Small intestine (tissue), 7 donors: ENCODE measurements around the gene DNAH6. TPM values are rescaled to one million over a fixed set of nuclear protein-coding genes. Genes with fewer than 3 reads are reported as not detected.

Experiments
- DNase-seq, 2 donors: peaks; one replicate each; pipeline versions ENCODE4 v3.0.0 to v3.0.0-alpha.2; 2013
- FAIRE-seq: peaks from 2 replicates; lab custom pipeline; 2012; peaks lifted over from hg19 to GRCh38; lab: Jason Lieb, UNC
- H3K27ac ChIP-seq, 3 donors: one replicate each; pipeline ENCODE4 v1.5.1; 2013; ENCODE audit warnings: low read length in 2 of 3, mild to moderate bottlenecking in 2 of 3, control low read depth in 1 of 3, inconsistent platforms in 1 of 3, low read depth in 1 of 3, moderate library complexity in 1 of 3
- H3K27me3 ChIP-seq, 3 donors: one replicate each; pipeline ENCODE4 v1.6.1; 2013; ENCODE audit warnings: low read length in 3 of 3, inconsistent platforms in 1 of 3; ENCODE audit not compliant: control insufficient read depth in 3 of 3, insufficient read depth in 3 of 3
- H3K36me3 ChIP-seq, 3 donors: one replicate each; pipeline ENCODE4 v1.6.1; 2013; ENCODE audit warnings: low read length in 3 of 3, inconsistent platforms in 1 of 3, low read depth in 1 of 3, mild to moderate bottlenecking in 1 of 3, moderate library complexity in 1 of 3; ENCODE audit not compliant: control insufficient read depth in 3 of 3, insufficient read depth in 2 of 3
- H3K4me1 ChIP-seq, 3 donors: one replicate each; pipeline ENCODE4 v1.6.1; 2013; ENCODE audit warnings: low read length in 2 of 3, inconsistent platforms in 1 of 3, low read depth in 1 of 3, mild to moderate bottlenecking in 1 of 3, moderate library complexity in 1 of 3; ENCODE audit not compliant: control insufficient read depth in 3 of 3, insufficient read depth in 2 of 3
- H3K4me3 ChIP-seq, 3 donors: one replicate each; pipeline ENCODE4 v1.5.1; 2013; ENCODE audit warnings: low read length in 3 of 3, control low read depth in 1 of 3, inconsistent platforms in 1 of 3, low read depth in 1 of 3, mild to moderate bottlenecking in 1 of 3, moderate library complexity in 1 of 3
- H3K9me3 ChIP-seq, 2 donors: one replicate each; pipeline ENCODE4 v1.6.1; 2013; ENCODE audit warnings: low read depth in 1 of 2, low read length in 1 of 2; ENCODE audit not compliant: control insufficient read depth in 2 of 2, insufficient read depth in 1 of 2
- WGBS, 3 donors: extraction: QIAGEN DNeasy Blood & Tissue Kit; methylation state at CpG; one replicate each; pipeline ENCODE4 v1.1.7; 2013; 5-methylcytosine and 5-hydroxymethylcytosine counted together
- polyA plus RNA-seq, 4 donors: library from polyadenylated mRNA; stranded (reverse) in 3 of 4; unstranded in 1 of 4; fragments of 200-250 nt in 3 of 4; fragments of 120-200 nt in 1 of 4; gene quantifications; one replicate each; pipeline versions ENCODE4 v1.2.1 to v1.2.3, GENCODE V29; 2013
- donor health status: healthy with polysubstance abuse.
- donor health status: control.
- donor health status: control.
- donor health status: Bipolar disorder and iron deficiency.
- donor health status: healthy.

Gene DNAH6
- polyA plus RNA-seq, 4 donors: 0.22 to 1.4 (median 0.24) TPM; not detected in 1

- no peaks in the 10 kb centered on the region for H3K9me3 ChIP-seq
- no peak overlapping the region for H3K27ac ChIP-seq
- no peaks in the 10 kb centered on the region for H3K4me1 ChIP-seq
- FAIRE-seq: no peak
- DNase-seq: no peak
- 85 to 88% (median 88%) methylated on average over 2 of the region's 2 CpGs for WGBS, 3 donors
- H3K36me3 ChIP-seq: peaks cover 0 to 17% (median 0%) of the 10 kb centered on the region in 3 donors
- no peaks in the 10 kb centered on the region for H3K27me3 ChIP-seq
- no peak overlapping the region for H3K4me3 ChIP-seq
These were observed 311.8 kb downstream of the DNAH6 start for GRCh38 chr2:84827978-84828575.

GRCh38 chr2:84829693-84830092, 313.4 kb downstream of the DNAH6 start:
- DNase-seq (no peak), FAIRE-seq (no peak)
- H3K4me1 ChIP-seq: no peaks in the 10 kb centered on the region
- H3K4me3 ChIP-seq: no peak overlapping the region
- no peaks in the 10 kb centered on the region for H3K27me3 ChIP-seq
- peaks cover 0 to 15% (median 0%) of the 10 kb centered on the region in 3 donors for H3K36me3 ChIP-seq
- peak overlapping the region in 1 of 3 donors; percentile 4 for H3K27ac ChIP-seq
- WGBS, 3 donors: 86 to 97% (median 86%) methylated on average over 2 of the region's 2 CpGs
- no peaks in the 10 kb centered on the region for H3K9me3 ChIP-seq

GRCh38 chr2:84830095-84830494, 313.8 kb downstream of the DNAH6 start:
- no peak overlapping the region for H3K4me3 ChIP-seq
- H3K27me3 ChIP-seq: no peaks in the 10 kb centered on the region
- H3K36me3 ChIP-seq: peaks cover 0 to 15% (median 0%) of the 10 kb centered on the region in 3 donors
- 64 to 89% (median 88%) methylated on average over 11 of the region's 11 CpGs for WGBS, 3 donors
- no peaks in the 10 kb centered on the region for H3K9me3 ChIP-seq
- peak overlapping the region in 1 of 3 donors; percentile 4 for H3K27ac ChIP-seq
- no peaks in the 10 kb centered on the region for H3K4me1 ChIP-seq
- no peak for FAIRE-seq
- DNase-seq: no peak

GRCh38 chr2:84830758-84831500, 314.6 kb downstream of the DNAH6 start:
- Histone ChIP-seq H3K27me3 (no peaks in the 10 kb centered on the region), H3K9me3 (peaks cover 0 to 6% of the 10 kb centered on the region in 2 donors), H3K27ac (no peak overlapping the region), H3K36me3 (peaks cover 0 to 18% (median 0%) of the 10 kb centered on the region in 3 donors), H3K4me3 (no peak overlapping the region), H3K4me1 (no peaks in the 10 kb centered on the region)
- DNase-seq: no peak
- no peak for FAIRE-seq
- WGBS, 3 donors: 86 to 91% (median 87%) methylated on average over 10 of the region's 10 CpGs

- H3K9me3 ChIP-seq: peaks cover 0 to 14% of the 10 kb centered on the region in 2 donors
- no peaks in the 10 kb centered on the region for H3K4me1 ChIP-seq
- 60 to 76% (median 61%) methylated on average over 5 of the region's 5 CpGs for WGBS, 3 donors
- H3K4me3 ChIP-seq: no peak overlapping the region
- H3K27ac ChIP-seq: peak overlapping the region in 1 of 3 donors; percentile 43
- H3K36me3 ChIP-seq: peaks cover 0 to 16% (median 0%) of the 10 kb centered on the region in 3 donors
- DNase-seq: peak in 1 of 2 donors; percentile 8
- H3K27me3 ChIP-seq: no peaks in the 10 kb centered on the region
- FAIRE-seq: no peak
These were observed 316.6 kb downstream of the DNAH6 start for GRCh38 chr2:84832772-84833461.

- FAIRE-seq: no peak
- Histone ChIP-seq H3K27ac (peak overlapping the region in 1 of 3 donors; percentile 11), H3K27me3 (no peaks in the 10 kb centered on the region), H3K4me3 (no peak overlapping the region), H3K4me1 (no peaks in the 10 kb centered on the region), H3K36me3 (peaks cover 0 to 12% (median 0%) of the 10 kb centered on the region in 3 donors), H3K9me3 (peaks cover 0 to 14% of the 10 kb centered on the region in 2 donors)
- WGBS, 3 donors: 85 to 89% (median 86%) methylated on average over 12 of the region's 12 CpGs
- no peak for DNase-seq
These were observed 317.3 kb downstream of the DNAH6 start for GRCh38 chr2:84833481-84834150.

- no peaks in the 10 kb centered on the region for H3K27me3 ChIP-seq
- FAIRE-seq: no peak
- H3K27ac ChIP-seq: no peak overlapping the region
- H3K36me3 ChIP-seq: peaks cover 0 to 23% (median 0%) of the 10 kb centered on the region in 3 donors
- 87 to 97% (median 91%) methylated on average over 2 of the region's 2 CpGs for WGBS, 3 donors
- H3K4me3 ChIP-seq: no peak overlapping the region
- no peaks in the 10 kb centered on the region for H3K4me1 ChIP-seq
- no peak for DNase-seq
- peaks cover 0 to 14% of the 10 kb centered on the region in 2 donors for H3K9me3 ChIP-seq
These were observed 319.9 kb downstream of the DNAH6 start for GRCh38 chr2:84836215-84836614.
